Astrocyte of the cerebellum (primary cell): Measurements from ENCODE around the gene CLK1.
A peak's percentile ranks its signal among the peaks of the same experiment; 100 is the strongest.

Experiments used
- DNase-seq: peaks from one replicate; pipeline ENCODE4 v3.0.0-alpha.2; 2011; ENCODE audit warnings: low read depth
- H3K4me3 ChIP-seq: 2 replicates; pipeline ENCODE4 v1.5.1; 2011; ENCODE audit warnings: mild to moderate bottlenecking, low read depth, low read length, moderate library complexity
- in situ Hi-C: cut with HindIII; loops from 2 replicates; pipeline ENCODE4 v1.10.0; 2017; ENCODE audit warnings: low sequenced_read_pairs
- TF ChIP-seq, protein P1 (sequence below): IDR thresholded peaks from 2 replicates; pipeline ENCODE4 v1.5.1; 2012; ENCODE audit warnings: low read length, low read depth, moderate library complexity, mild to moderate bottlenecking; ENCODE audit errors: missing control alignments

Gene CLK1

GRCh38 chr2:200864176-200865034 is at the start of gene CLK1:
TSS of gene CLK1 (minus strand) at chr2:200864658. CDS start at chr2:200861862, 2,796 bp downstream.
- TF ChIP-seq, protein P1, sequence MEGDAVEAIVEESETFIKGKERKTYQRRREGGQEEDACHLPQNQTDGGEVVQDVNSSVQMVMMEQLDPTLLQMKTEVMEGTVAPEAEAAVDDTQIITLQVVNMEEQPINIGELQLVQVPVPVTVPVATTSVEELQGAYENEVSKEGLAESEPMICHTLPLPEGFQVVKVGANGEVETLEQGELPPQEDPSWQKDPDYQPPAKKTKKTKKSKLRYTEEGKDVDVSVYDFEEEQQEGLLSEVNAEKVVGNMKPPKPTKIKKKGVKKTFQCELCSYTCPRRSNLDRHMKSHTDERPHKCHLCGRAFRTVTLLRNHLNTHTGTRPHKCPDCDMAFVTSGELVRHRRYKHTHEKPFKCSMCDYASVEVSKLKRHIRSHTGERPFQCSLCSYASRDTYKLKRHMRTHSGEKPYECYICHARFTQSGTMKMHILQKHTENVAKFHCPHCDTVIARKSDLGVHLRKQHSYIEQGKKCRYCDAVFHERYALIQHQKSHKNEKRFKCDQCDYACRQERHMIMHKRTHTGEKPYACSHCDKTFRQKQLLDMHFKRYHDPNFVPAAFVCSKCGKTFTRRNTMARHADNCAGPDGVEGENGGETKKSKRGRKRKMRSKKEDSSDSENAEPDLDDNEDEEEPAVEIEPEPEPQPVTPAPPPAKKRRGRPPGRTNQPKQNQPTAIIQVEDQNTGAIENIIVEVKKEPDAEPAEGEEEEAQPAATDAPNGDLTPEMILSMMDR, result no peak
- peak within 1 kb of the TSS; percentile 99 for H3K4me3 ChIP-seq
- in situ Hi-C loops, result no loop called here
- peak; percentile 74 for DNase-seq

DNA sequence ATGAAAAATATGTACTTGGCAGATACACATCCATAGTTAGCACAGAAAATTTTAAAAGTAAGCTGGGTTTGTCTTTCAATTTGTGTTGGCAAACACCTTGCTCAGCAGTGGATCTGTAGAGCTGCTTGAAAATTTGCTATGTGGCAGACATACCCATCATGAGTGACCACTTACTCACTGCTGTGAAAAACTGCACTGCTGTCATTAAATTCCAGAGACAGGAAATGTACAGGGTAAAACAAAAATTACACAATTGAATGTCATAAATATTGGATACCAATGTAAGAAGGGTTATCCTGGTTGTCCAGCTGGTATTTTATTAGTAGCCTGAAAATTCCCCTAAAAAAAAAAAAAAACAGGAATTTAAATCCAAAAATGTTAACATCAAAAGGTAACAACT is 49.2 kb upstream of the CLK1 start:
- H3K4me3 ChIP-seq, result no peak overlapping the region
- no peak for DNase-seq
- in situ Hi-C loops, result no loop called here
- TF ChIP-seq, protein P1, result no peak

GRCh38 chr2:200909958-200910357 is 45.5 kb upstream of the CLK1 start:
- DNase-seq, result no peak
- in situ Hi-C loops, result loop anchor here (10.0 kb wide), 1 partner anchor 275 kb away; the partner anchor contains the start of gene CASP10
- TF ChIP-seq, protein P1, result no peak
- no peak overlapping the region for H3K4me3 ChIP-seq

GRCh38 chr2:200905618-200906296 is 41.3 kb upstream of the CLK1 start:
- TF ChIP-seq, protein P1, result peak; percentile 86
- peak; percentile 53 for DNase-seq
- H3K4me3 ChIP-seq, result no peak overlapping the region
- in situ Hi-C loops, result loop anchor here (10.0 kb wide), 1 partner anchor 279 kb away; the partner anchor contains the start of gene CASP10

GRCh38 chr2:200901459-200902072 is 37.1 kb upstream of the CLK1 start:
- no peak overlapping the region for H3K4me3 ChIP-seq
- in situ Hi-C loops, result loop anchor here (10.0 kb wide), 1 partner anchor 283 kb away; the partner anchor contains the start of gene CASP10
- TF ChIP-seq, protein P1, result peak; percentile 85
- DNase-seq, result peak; percentile 89

DNA sequence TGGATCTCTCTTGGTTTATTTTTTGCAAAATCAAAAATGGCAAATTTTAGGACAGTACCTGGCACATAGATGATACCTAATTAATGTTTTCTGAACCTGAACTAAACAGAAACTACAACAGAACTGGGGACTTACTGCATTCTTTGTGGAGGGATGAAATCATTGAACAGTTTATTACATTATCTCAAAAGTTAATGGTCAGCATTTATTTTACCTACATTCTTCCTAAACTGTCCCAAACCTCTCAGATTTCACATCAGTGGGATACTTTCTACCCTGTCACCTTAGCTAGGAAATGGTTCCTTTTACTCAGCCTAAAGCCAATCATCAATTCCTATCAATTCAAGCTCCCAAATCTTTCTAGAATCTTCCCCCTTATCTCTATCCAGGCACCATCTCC is 35.0 kb upstream of the CLK1 start:
- TF ChIP-seq, protein P1, result no peak
- H3K4me3 ChIP-seq, result no peak overlapping the region
- no peak for DNase-seq
- in situ Hi-C loops, result no loop called here
